ENCODE data around the gene WDR5B. TPM values are rescaled to one million over a fixed set of nuclear protein-coding genes. Genes with fewer than 3 reads are reported as not detected.

WDR5B gene
- total RNA-seq, 1 experiment from 2014 or later: 3.4 TPM

DNA sequence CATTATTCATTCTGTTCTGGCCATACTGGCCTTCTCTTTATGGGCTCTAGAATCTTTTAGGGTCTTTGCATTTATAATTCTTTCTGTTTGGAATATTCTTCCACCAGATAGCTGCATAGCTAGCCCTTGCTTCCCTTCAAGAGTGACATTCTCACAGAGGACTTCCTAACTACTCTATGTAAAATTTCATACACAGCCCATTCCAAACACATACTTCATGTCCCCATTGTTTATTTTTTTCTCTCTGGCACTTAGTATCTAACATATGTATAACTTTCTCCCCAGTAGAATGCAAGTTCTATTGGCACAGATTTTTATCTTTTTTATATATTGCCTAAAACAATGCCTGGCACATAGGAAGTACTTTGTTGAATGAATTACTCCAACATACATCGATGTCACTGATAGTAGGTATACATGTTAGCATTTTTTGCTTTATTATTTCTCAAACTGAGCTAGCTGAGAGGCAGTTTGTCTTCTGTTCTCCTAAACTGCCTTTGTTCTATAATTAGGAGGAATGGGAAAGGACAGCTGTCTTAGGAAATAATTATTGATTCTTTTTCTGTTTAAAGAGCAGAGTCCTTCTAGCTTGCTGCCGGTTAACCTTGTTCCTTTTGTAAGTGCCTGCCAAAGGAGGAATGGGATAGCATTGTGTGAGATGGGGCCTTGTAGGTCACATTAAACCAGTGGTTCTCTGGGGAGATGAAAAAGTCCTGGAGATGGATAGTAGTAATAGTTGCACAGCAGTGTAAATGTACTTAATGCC, 24.0 kb downstream of the WDR5B start:
- no peak overlapping the region for H3K4me2 ChIP-seq (ENCODE audit: low read length)
- no peaks in the 10 kb centered on the region for H3K9me3 ChIP-seq (ENCODE audit: control insufficient read depth in 1 of 2, insufficient read depth in 1 of 2, low read depth in 1 of 2, low read length in 2 of 2)
- H2AFZ ChIP-seq (ENCODE audit: low read depth, low read length, poor library complexity, severe bottlenecking): no peak overlapping the region
- peaks cover 62% of the 10 kb centered on the region for H3K79me2 ChIP-seq (ENCODE audit: insufficient read depth, low read length)
- H3K36me3 ChIP-seq (ENCODE audit: control insufficient read depth in 1 of 2, insufficient read depth in 2 of 2, low read length in 2 of 2): peaks cover 0 to 15% of the 10 kb centered on the region in 2 experiments; a peak in 3 of 4 replicates
- ATAC-seq: no peak
- no peak for DNase-seq (ENCODE audit: low read depth, low spot score)
- no peak overlapping the region for H3K4me3 ChIP-seq (replicated peaks in 1 of 2; ENCODE audit: low read depth in 1 of 2, low read length in 2 of 2)
- H3K4me1 ChIP-seq (ENCODE audit: control insufficient read depth in 1 of 2, insufficient read depth in 2 of 2, low read length in 2 of 2): peaks cover 0 to 4% of the 10 kb centered on the region in 2 experiments; a peak in 1 of 4 replicates
- H3K27ac ChIP-seq (ENCODE audit: low read depth, low read length): no peak overlapping the region
- H3K9me2 ChIP-seq (ENCODE audit: insufficient read depth): no peaks in the 10 kb centered on the region
- ChIA-PET CTCF (interaction anchor here (1.8 to 2.8 kb wide), 2 partner anchors 86 to 287 kb away, joined by 6 to 29 read pairs; no protein-coding TSS in a partner anchor), RAD21 (ENCODE audit: low non-redundant PET in 1 of 2, low total read pairs in 2 of 2, uncharacterized antibody in 2 of 2, unreplicated experiment in 2 of 2) (no interaction called here), POLR2A (interaction anchor here (2.0 kb wide), 1 partner anchor 8 kb away, joined by 19 read pairs; the partner anchor contains the start of genes FAM162A and MIX23)
- TF ChIP-seq EZH2phosphoT487 (IDR thresholded peaks at IDR 0.05; ENCODE audit: borderline replicate concordance) (no peak), CEBPB (IDR thresholded peaks at IDR 0.05; ENCODE audit: low read depth) (no peak), FOSL1 (IDR thresholded peaks at IDR 0.05; ENCODE audit: low read depth) (no peak), EZH2 (IDR thresholded peaks at IDR 0.05) (no peak), EGR1 (IDR thresholded peaks at IDR 0.05; ENCODE audit: low read depth) (no peak), POLR2AphosphoS5 (IDR thresholded peaks at IDR 0.05; ENCODE audit: low read depth, low read length) (no peak), ZNF274 (IDR thresholded peaks at IDR 0.05; ENCODE audit: low read depth, low read length) (no peak), ELF1 (IDR thresholded peaks at IDR 0.05; ENCODE audit: borderline replicate concordance, low read depth) (no peak), YY1 (IDR thresholded peaks at IDR 0.05; ENCODE audit: extremely low read depth, insufficient replicate concordance, low read depth, low read length) (no peak)
- TF ChIP-seq, protein P1, sequence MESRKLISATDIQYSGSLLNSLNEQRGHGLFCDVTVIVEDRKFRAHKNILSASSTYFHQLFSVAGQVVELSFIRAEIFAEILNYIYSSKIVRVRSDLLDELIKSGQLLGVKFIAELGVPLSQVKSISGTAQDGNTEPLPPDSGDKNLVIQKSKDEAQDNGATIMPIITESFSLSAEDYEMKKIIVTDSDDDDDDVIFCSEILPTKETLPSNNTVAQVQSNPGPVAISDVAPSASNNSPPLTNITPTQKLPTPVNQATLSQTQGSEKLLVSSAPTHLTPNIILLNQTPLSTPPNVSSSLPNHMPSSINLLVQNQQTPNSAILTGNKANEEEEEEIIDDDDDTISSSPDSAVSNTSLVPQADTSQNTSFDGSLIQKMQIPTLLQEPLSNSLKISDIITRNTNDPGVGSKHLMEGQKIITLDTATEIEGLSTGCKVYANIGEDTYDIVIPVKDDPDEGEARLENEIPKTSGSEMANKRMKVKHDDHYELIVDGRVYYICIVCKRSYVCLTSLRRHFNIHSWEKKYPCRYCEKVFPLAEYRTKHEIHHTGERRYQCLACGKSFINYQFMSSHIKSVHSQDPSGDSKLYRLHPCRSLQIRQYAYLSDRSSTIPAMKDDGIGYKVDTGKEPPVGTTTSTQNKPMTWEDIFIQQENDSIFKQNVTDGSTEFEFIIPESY (IDR thresholded peaks at IDR 0.05; ENCODE audit: extremely low read depth, insufficient replicate concordance, low read length): no peak
- TF ChIP-seq, protein P2, sequence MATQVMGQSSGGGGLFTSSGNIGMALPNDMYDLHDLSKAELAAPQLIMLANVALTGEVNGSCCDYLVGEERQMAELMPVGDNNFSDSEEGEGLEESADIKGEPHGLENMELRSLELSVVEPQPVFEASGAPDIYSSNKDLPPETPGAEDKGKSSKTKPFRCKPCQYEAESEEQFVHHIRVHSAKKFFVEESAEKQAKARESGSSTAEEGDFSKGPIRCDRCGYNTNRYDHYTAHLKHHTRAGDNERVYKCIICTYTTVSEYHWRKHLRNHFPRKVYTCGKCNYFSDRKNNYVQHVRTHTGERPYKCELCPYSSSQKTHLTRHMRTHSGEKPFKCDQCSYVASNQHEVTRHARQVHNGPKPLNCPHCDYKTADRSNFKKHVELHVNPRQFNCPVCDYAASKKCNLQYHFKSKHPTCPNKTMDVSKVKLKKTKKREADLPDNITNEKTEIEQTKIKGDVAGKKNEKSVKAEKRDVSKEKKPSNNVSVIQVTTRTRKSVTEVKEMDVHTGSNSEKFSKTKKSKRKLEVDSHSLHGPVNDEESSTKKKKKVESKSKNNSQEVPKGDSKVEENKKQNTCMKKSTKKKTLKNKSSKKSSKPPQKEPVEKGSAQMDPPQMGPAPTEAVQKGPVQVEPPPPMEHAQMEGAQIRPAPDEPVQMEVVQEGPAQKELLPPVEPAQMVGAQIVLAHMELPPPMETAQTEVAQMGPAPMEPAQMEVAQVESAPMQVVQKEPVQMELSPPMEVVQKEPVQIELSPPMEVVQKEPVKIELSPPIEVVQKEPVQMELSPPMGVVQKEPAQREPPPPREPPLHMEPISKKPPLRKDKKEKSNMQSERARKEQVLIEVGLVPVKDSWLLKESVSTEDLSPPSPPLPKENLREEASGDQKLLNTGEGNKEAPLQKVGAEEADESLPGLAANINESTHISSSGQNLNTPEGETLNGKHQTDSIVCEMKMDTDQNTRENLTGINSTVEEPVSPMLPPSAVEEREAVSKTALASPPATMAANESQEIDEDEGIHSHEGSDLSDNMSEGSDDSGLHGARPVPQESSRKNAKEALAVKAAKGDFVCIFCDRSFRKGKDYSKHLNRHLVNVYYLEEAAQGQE (IDR thresholded peaks at IDR 0.05; ENCODE audit: low read depth): no peak
- no peaks in the 10 kb centered on the region for H4K20me1 ChIP-seq (ENCODE audit: insufficient read depth)
- intact Hi-C loops (cut with micrococcal nuclease): no loop called here
- BruUV-seq (replicated peaks): no TSS peak
- H3K9ac ChIP-seq (ENCODE audit: low read length): no peak overlapping the region
- no peaks in the 10 kb centered on the region for H3K27me3 ChIP-seq (ENCODE audit: insufficient read depth, low read length)
